Sigmoid colon (tissue), 7 donors: Measurements from ENCODE around the gene KMT5C. TPM values are rescaled to one million over a fixed set of nuclear protein-coding genes. Genes with fewer than 3 reads are reported as not detected.

Source experiments
- DNase-seq: peaks from one replicate; pipeline ENCODE4 v3.0.0-alpha.2; 2019
- H3K27ac ChIP-seq, 4 donors: fragments of 200-600 bp; sonication (generic); one replicate each; pipeline ENCODE4 v1.5.1; 2016 to 2019; ENCODE audit warnings: mild to moderate bottlenecking in 1 of 4
- H3K27me3 ChIP-seq, 3 donors: fragments of 200-600 bp; sonication (generic); one replicate each; pipeline ENCODE4 v1.5.1; 2019; ENCODE audit warnings: mild to moderate bottlenecking in 1 of 3
- H3K36me3 ChIP-seq, 4 donors: fragments of 200-600 bp; sonication (generic); one replicate each; pipeline ENCODE4 v1.5.1; 2016 to 2019
- H3K4me1 ChIP-seq, 4 donors: fragments of 200-600 bp; sonication (generic); one replicate each; pipeline ENCODE4 v1.5.1; 2017 to 2019
- H3K4me3 ChIP-seq, 4 donors: fragments of 200-600 bp; sonication (generic); one replicate each; pipeline ENCODE4 v1.5.1; 2017 to 2019; ENCODE audit warnings: mild to moderate bottlenecking in 2 of 4, moderate library complexity in 1 of 4
- H3K9me3 ChIP-seq, 4 donors: fragments of 200-600 bp in 3 of 4; sonication (generic) in 3 of 4; one replicate each; pipeline versions ENCODE4 v1.5.1 to v1.6.1; 2013 to 2019
- EP300 ChIP-seq, 4 donors: sonication (generic); formaldehyde crosslinking; IDR thresholded peaks; one replicate each; pipeline ENCODE4 v1.6.1; 2017; ENCODE audit warnings: antibody characterized with exemption in 4 of 4
- POLR2A ChIP-seq, 2 donors: fragments of 450-650 bp; IDR thresholded peaks; one replicate each; pipeline ENCODE4 v1.6.1; 2016; ENCODE audit warnings: antibody characterized with exemption in 2 of 2, mild to moderate bottlenecking in 2 of 2, moderate library complexity in 2 of 2
- POLR2AphosphoS5 ChIP-seq, 4 donors: sonication (generic); formaldehyde crosslinking; IDR thresholded peaks; one replicate each; pipeline ENCODE4 v1.6.1; 2017; ENCODE audit warnings: antibody characterized with exemption in 4 of 4
- WGBS, 2 donors: extraction: QIAGEN DNeasy Blood & Tissue Kit; methylation state at CpG; one replicate each; pipeline ENCODE4 v1.1.7; 2013; 5-methylcytosine and 5-hydroxymethylcytosine counted together
- intact Hi-C: fragments of 100-400 bp; cut with DNase I; formaldehyde crosslinking; loops from one replicate; pipeline ENCODE4 v1.15.1; 2023
- polyA plus RNA-seq, 3 donors: library from polyadenylated mRNA; stranded (reverse); fragments of 200-250 nt; gene quantifications; one replicate each; pipeline ENCODE4 v1.2.3, GENCODE V29; 2013
- total RNA-seq, 4 donors: library from RNA; depleted of rRNA; stranded (reverse); fragments of >200 nt; gene quantifications; one replicate each; pipeline ENCODE4 v1.1.0, GENCODE V29; 2016
- TF ChIP-seq, protein P1 (sequence below), 4 experiments: fragments of 450-650 bp in 3 of 4; fragments of 200-600 bp in 1 of 4; IDR thresholded peaks; one replicate each; pipeline ENCODE4 v1.5.1; 2016 to 2019; ENCODE audit warnings: antibody characterized with exemption in 4 of 4, mild to moderate bottlenecking in 3 of 4, moderate library complexity in 2 of 4
- donor health status: healthy with polysubstance abuse.
- donor health status: Bipolar disorder and iron deficiency.
- donor health status: healthy.

Gene KMT5C
- total and polyA plus RNA-seq, 7 donors = 3.0 to 14.8 (median 9.1) TPM

DNA sequence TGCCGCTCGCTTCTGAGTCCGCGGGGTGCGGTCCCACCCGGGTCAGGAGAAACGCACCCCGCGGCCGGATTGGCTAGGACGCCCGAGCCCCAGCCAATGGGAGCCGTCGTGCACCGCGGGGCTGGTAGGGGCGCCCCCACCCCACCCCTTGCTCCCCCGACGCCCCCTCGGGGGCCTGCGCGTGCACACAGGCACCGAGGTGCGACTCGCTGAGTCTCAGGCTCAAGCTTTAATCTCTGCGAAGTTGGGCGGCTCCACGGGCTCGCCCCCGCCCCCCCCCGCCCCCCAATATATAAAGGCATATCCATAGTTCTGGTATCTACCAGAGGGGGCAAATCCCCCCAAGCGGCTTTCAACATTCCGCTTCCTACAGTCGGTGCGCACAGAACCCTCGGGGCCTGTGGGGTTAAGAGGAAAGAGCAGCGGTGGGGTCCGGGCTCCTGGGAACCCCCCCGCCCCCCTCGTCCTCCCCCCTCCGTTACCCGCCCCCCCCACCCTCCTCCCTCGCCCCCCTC lies 15.1 kb downstream of the KMT5C start, which contains the start of gene COX6B2:
Gene COX6B2 (minus strand): TSS at position 22 of the 515 bp plus-strand sequence. CDS start 198 bp downstream, outside the sequence.
- 2% methylated on average over 41 to 43 of the region's 43 CpGs for WGBS, 2 donors
- peaks cover 0 to 19% (median 17%) of the 10 kb centered on the region in 4 donors for H3K4me1 ChIP-seq
- intact Hi-C loops = no loop called here
- TF ChIP-seq POLR2A (IDR thresholded peaks at IDR 0.05) = no peak
- no peak for DNase-seq
- H3K9me3 ChIP-seq = no peaks in the 10 kb centered on the region
- peaks cover 28 to 72% (median 55%) of the 10 kb centered on the region in 3 donors for H3K27me3 ChIP-seq
- H3K27ac ChIP-seq = no peak within 1 kb of the TSS
- peak within 1 kb of the TSS in 3 of 4 donors; percentile 29 to 38 (median 30) for H3K4me3 ChIP-seq
- H3K36me3 ChIP-seq = no peaks in the 10 kb centered on the region

DNA sequence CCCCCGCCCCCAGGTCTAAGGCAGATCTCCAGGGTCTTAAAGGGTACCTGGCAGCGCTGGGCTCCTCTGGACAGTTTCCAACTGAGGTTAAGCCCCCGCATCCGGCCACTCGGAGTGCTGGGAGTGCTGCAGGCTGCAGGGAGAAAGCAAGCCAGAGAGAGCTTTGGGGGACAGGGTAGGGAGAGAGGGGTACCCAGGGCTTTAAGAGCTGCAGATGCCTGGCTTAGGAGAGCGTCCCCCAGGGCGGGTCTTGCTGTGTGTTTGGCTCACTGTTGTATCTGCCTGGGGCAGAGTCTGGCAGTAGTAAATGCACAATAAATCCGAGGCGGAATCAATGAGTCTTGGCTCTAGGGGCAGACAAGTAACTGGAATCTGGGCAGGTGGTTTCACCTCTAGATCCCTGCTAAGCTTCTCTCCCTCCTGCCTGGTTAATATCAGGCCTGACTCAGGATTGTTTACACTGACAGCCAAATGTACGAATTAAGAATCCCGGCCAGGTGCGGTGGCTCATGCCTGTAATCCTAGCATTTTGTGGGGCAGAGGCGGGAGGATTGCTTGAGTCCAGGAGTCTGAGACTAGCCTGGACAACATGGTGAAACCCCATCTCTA lies 15.6 kb downstream of the KMT5C start:
- intact Hi-C loops = no loop called here
- H3K4me1 ChIP-seq = peaks cover 0 to 19% (median 17%) of the 10 kb centered on the region in 4 donors
- no peaks in the 10 kb centered on the region for H3K36me3 ChIP-seq
- WGBS, 2 donors = 8 to 31% methylated on average over 12 to 13 of the region's 13 CpGs
- no peak overlapping the region for H3K4me3 ChIP-seq
- H3K9me3 ChIP-seq = no peaks in the 10 kb centered on the region
- peaks cover 28 to 66% (median 53%) of the 10 kb centered on the region in 3 donors for H3K27me3 ChIP-seq
- DNase-seq = no peak
- no peak for TF ChIP-seq EP300 (IDR thresholded peaks at IDR 0.05)
- TF ChIP-seq, protein P1, sequence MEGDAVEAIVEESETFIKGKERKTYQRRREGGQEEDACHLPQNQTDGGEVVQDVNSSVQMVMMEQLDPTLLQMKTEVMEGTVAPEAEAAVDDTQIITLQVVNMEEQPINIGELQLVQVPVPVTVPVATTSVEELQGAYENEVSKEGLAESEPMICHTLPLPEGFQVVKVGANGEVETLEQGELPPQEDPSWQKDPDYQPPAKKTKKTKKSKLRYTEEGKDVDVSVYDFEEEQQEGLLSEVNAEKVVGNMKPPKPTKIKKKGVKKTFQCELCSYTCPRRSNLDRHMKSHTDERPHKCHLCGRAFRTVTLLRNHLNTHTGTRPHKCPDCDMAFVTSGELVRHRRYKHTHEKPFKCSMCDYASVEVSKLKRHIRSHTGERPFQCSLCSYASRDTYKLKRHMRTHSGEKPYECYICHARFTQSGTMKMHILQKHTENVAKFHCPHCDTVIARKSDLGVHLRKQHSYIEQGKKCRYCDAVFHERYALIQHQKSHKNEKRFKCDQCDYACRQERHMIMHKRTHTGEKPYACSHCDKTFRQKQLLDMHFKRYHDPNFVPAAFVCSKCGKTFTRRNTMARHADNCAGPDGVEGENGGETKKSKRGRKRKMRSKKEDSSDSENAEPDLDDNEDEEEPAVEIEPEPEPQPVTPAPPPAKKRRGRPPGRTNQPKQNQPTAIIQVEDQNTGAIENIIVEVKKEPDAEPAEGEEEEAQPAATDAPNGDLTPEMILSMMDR (IDR thresholded peaks at IDR 0.05) = no peak
- no peak for TF ChIP-seq POLR2A (IDR thresholded peaks at IDR 0.05)
- no peak for TF ChIP-seq POLR2AphosphoS5 (IDR thresholded peaks at IDR 0.05)
- H3K27ac ChIP-seq = no peak overlapping the region

- TF ChIP-seq POLR2A (IDR thresholded peaks at IDR 0.05) (no peak), EP300 (IDR thresholded peaks at IDR 0.05) (no peak), POLR2AphosphoS5 (IDR thresholded peaks at IDR 0.05) (no peak)
- TF ChIP-seq, protein P1 (IDR thresholded peaks at IDR 0.05) = no peak
- Histone ChIP-seq H3K27me3 (peaks cover 9 to 34% (median 24%) of the 10 kb centered on the region in 3 donors), H3K4me3 (no peak overlapping the region), H3K4me1 (peaks cover 0 to 15% (median 12%) of the 10 kb centered on the region in 4 donors), H3K27ac (no peak overlapping the region), H3K36me3 (no peaks in the 10 kb centered on the region), H3K9me3 (no peaks in the 10 kb centered on the region)
- WGBS, 2 donors = 92% methylated on average over 19 of the region's 19 CpGs
- intact Hi-C loops = no loop called here
- no peak for DNase-seq
Measured at GRCh38 chr19:55358493-55358892, 18.8 kb downstream of the KMT5C start.

- no peak overlapping the region for H3K4me3 ChIP-seq
- intact Hi-C loops = no loop called here
- no peak for TF ChIP-seq POLR2AphosphoS5 (IDR thresholded peaks at IDR 0.05)
- no peak for TF ChIP-seq POLR2A (IDR thresholded peaks at IDR 0.05)
- TF ChIP-seq EP300 (IDR thresholded peaks at IDR 0.05) = no peak
- TF ChIP-seq, protein P1 (IDR thresholded peaks at IDR 0.05) = no peak
- H3K4me1 ChIP-seq = peaks cover 0 to 7% (median 5%) of the 10 kb centered on the region in 4 donors
- H3K27me3 ChIP-seq = peaks cover 6 to 27% (median 16%) of the 10 kb centered on the region in 3 donors
- no peaks in the 10 kb centered on the region for H3K9me3 ChIP-seq
- DNase-seq = no peak
- WGBS, 2 donors = 78 to 83% methylated on average over 32 of the region's 32 CpGs
- H3K36me3 ChIP-seq = no peaks in the 10 kb centered on the region
- no peak overlapping the region for H3K27ac ChIP-seq
Measured at GRCh38 chr19:55358943-55359908, 19.6 kb downstream of the KMT5C start.

- Histone ChIP-seq H3K27ac (no peak overlapping the region), H3K4me3 (no peak overlapping the region), H3K27me3 (peaks cover 0 to 15% (median 5%) of the 10 kb centered on the region in 3 donors), H3K4me1 (no peaks in the 10 kb centered on the region), H3K9me3 (no peaks in the 10 kb centered on the region), H3K36me3 (no peaks in the 10 kb centered on the region)
- no peak for DNase-seq
- no peak for TF ChIP-seq POLR2AphosphoS5 (IDR thresholded peaks at IDR 0.05)
- TF ChIP-seq, protein P1 (IDR thresholded peaks at IDR 0.05) = no peak
- intact Hi-C loops = no loop called here
- 91% methylated on average over 16 of the region's 16 CpGs for WGBS, 2 donors
Measured at GRCh38 chr19:55360902-55361301, 21.2 kb downstream of the KMT5C start.
